OCI-LY1 (cell line): ENCODE measurements around the gene AATK.

Experiments
- H2AFZ ChIP-seq: fragments of 200-600 bp; sonication (generic), shearing (Covaris generic); 2 replicates; pipeline ENCODE4 v1.6.0; 2014; ENCODE audit warnings: antibody characterized with exemption, mild to moderate bottlenecking, low read length
- H3F3A ChIP-seq: fragments of 200-600 bp; sonication (generic), shearing (Covaris generic); 2 replicates; pipeline ENCODE4 v1.6.0; 2014; ENCODE audit warnings: mild to moderate bottlenecking, antibody characterized with exemption, low read length, moderate library complexity; ENCODE audit not compliant: insufficient read depth
- H3K27ac ChIP-seq: fragments of 200-600 bp; sonication (generic); 2 replicates; pipeline ENCODE4 v1.5.1; 2014; ENCODE audit warnings: low read length, mixed run types, mild to moderate bottlenecking, low read depth; ENCODE audit not compliant: poor library complexity, severe bottlenecking
- H3K27me3 ChIP-seq: fragments of 200-600 bp; sonication (generic); 2 replicates; pipeline ENCODE4 v1.6.0; 2014; ENCODE audit warnings: antibody characterized with exemption, mild to moderate bottlenecking, low read length, moderate library complexity; ENCODE audit not compliant: insufficient read depth
- H3K36me3 ChIP-seq: fragments of 200-600 bp; sonication (generic); 2 replicates; pipeline ENCODE4 v1.6.1; 2014; ENCODE audit warnings: mild to moderate bottlenecking, antibody characterized with exemption, low read length, moderate library complexity, mixed read lengths; ENCODE audit not compliant: insufficient read depth
- H3K4me1 ChIP-seq: fragments of 200-600 bp; sonication (generic); 2 replicates; pipeline ENCODE4 v1.5.1; 2014; ENCODE audit warnings: mild to moderate bottlenecking, low read length, moderate library complexity; ENCODE audit not compliant: insufficient read depth, severe bottlenecking
- H3K4me2 ChIP-seq: fragments of 200-600 bp; sonication (generic), shearing (Covaris generic); 2 replicates; pipeline ENCODE4 v1.6.1; 2014; ENCODE audit warnings: low read length
- H3K4me3 ChIP-seq: fragments of 200-600 bp; sonication (generic); 2 replicates; pipeline ENCODE4 v1.5.1; 2014; ENCODE audit warnings: low read length, low read depth, mild to moderate bottlenecking, mixed read lengths; ENCODE audit not compliant: poor library complexity, severe bottlenecking
- H3K79me2 ChIP-seq: fragments of 200-600 bp; shearing (Covaris generic); 2 replicates; pipeline ENCODE4 v1.6.1; 2016; ENCODE audit warnings: mixed run types, low read length, mixed read lengths; ENCODE audit not compliant: insufficient read depth
- H3K9ac ChIP-seq: fragments of 200-600 bp; sonication (generic), shearing (Covaris generic); 2 replicates; pipeline ENCODE4 v1.6.1; 2014; ENCODE audit warnings: mild to moderate bottlenecking, low read length, mixed read lengths
- H3K9me2 ChIP-seq: fragments of 200-600 bp; sonication (generic), shearing (Covaris generic); 2 replicates; pipeline ENCODE4 v1.6.1; 2014; ENCODE audit warnings: low read depth, mild to moderate bottlenecking, low read length, mixed read lengths
- H3K9me3 ChIP-seq: fragments of 200-600 bp; shearing (Covaris generic); 2 replicates; pipeline ENCODE4 v1.6.1; 2014; ENCODE audit warnings: low read length, mixed read lengths
- H4K20me1 ChIP-seq: fragments of 200-600 bp; sonication (generic), shearing (Covaris generic); 2 replicates; pipeline ENCODE4 v1.6.0; 2016; ENCODE audit warnings: mild to moderate bottlenecking, low read length; ENCODE audit not compliant: insufficient read depth
- EZH2 ChIP-seq: fragments of 200-600 bp; sonication (generic), shearing (Covaris generic); IDR thresholded peaks from 2 replicates; pipeline ENCODE4 v1.8.0; 2017; ENCODE audit warnings: borderline replicate concordance, mixed run types, mild to moderate bottlenecking, antibody characterized with exemption, low read length, moderate library complexity, mixed read lengths
- TF ChIP-seq, protein P1 (sequence below): fragments of 200-600 bp; sonication (generic), shearing (Covaris generic); IDR thresholded peaks from 2 replicates; pipeline ENCODE4 v1.5.1; 2017; ENCODE audit warnings: mild to moderate bottlenecking, antibody characterized with exemption, low read length, moderate library complexity, mixed read lengths

AATK gene, protein sequence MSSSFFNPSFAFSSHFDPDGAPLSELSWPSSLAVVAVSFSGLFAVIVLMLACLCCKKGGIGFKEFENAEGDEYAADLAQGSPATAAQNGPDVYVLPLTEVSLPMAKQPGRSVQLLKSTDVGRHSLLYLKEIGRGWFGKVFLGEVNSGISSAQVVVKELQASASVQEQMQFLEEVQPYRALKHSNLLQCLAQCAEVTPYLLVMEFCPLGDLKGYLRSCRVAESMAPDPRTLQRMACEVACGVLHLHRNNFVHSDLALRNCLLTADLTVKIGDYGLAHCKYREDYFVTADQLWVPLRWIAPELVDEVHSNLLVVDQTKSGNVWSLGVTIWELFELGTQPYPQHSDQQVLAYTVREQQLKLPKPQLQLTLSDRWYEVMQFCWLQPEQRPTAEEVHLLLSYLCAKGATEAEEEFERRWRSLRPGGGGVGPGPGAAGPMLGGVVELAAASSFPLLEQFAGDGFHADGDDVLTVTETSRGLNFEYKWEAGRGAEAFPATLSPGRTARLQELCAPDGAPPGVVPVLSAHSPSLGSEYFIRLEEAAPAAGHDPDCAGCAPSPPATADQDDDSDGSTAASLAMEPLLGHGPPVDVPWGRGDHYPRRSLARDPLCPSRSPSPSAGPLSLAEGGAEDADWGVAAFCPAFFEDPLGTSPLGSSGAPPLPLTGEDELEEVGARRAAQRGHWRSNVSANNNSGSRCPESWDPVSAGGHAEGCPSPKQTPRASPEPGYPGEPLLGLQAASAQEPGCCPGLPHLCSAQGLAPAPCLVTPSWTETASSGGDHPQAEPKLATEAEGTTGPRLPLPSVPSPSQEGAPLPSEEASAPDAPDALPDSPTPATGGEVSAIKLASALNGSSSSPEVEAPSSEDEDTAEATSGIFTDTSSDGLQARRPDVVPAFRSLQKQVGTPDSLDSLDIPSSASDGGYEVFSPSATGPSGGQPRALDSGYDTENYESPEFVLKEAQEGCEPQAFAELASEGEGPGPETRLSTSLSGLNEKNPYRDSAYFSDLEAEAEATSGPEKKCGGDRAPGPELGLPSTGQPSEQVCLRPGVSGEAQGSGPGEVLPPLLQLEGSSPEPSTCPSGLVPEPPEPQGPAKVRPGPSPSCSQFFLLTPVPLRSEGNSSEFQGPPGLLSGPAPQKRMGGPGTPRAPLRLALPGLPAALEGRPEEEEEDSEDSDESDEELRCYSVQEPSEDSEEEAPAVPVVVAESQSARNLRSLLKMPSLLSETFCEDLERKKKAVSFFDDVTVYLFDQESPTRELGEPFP (N-terminal part only)

DNA sequence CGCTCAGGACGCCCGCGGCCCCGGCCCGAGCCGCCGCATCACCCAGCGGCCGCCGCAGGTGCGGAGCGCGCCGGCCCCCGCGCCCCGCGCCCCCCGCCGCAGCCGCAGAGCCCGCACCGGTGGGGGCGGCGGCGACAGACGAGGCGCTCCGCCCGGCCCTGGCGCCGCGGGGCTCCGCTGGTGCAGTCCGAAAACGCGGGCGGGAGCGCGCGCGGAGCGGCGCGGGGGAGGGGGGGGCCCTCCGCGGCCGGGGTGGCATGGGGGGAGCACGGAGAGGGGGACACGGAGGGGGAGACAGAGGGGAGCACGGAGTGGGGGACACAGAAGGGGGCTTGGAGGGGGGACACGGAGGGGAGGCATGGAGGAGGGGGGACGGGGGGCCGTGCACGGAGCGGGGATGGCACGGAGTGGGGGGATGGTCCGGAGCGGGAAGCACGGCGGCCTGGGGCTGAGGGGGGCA, at the start of gene AATK:
TSS of gene AATK (minus strand) at position 189 of the 460 bp plus-strand sequence. CDS start 229 bp downstream, outside the sequence.
- Histone ChIP-seq H3K27me3 (no peaks in the 10 kb centered on the region), H3K27ac (no peak within 1 kb of the TSS), H3F3A (no peaks in the 10 kb centered on the region), H3K79me2 (no peaks in the 10 kb centered on the region), H3K9me3 (no peaks in the 10 kb centered on the region), H3K4me2 (no peak within 1 kb of the TSS), H3K4me3 (no peak within 1 kb of the TSS), H3K9ac (no peak within 1 kb of the TSS), H3K36me3 (no peaks in the 10 kb centered on the region), H3K9me2 (no peaks in the 10 kb centered on the region), H3K4me1 (no peaks in the 10 kb centered on the region), H2AFZ (no peak within 1 kb of the TSS), H4K20me1 (no peaks in the 10 kb centered on the region)
- TF ChIP-seq, protein P1, sequence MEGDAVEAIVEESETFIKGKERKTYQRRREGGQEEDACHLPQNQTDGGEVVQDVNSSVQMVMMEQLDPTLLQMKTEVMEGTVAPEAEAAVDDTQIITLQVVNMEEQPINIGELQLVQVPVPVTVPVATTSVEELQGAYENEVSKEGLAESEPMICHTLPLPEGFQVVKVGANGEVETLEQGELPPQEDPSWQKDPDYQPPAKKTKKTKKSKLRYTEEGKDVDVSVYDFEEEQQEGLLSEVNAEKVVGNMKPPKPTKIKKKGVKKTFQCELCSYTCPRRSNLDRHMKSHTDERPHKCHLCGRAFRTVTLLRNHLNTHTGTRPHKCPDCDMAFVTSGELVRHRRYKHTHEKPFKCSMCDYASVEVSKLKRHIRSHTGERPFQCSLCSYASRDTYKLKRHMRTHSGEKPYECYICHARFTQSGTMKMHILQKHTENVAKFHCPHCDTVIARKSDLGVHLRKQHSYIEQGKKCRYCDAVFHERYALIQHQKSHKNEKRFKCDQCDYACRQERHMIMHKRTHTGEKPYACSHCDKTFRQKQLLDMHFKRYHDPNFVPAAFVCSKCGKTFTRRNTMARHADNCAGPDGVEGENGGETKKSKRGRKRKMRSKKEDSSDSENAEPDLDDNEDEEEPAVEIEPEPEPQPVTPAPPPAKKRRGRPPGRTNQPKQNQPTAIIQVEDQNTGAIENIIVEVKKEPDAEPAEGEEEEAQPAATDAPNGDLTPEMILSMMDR: no peak
- TF ChIP-seq EZH2: no peak

DNA sequence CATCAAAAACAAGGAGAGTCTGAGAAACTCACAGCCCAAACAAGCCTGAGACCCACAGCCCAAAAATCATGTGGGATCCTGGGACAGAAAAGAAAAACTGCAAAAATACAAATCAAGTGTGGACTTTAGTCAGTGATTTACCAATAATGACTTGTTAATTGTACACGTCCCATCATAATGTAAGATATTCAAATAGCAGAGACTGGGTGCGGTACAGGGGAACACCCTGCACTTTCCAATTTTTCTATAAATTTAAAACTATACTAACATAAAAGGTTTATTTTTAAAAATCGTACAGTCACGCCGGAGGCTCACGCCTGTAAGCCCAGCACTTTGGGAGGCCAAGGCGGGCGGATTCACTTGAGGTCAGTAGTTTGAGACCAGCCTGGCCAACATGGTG, 48.0 kb upstream of the AATK start:
- Histone ChIP-seq H3K9ac (no peak overlapping the region), H3K4me1 (no peaks in the 10 kb centered on the region), H3K9me2 (no peaks in the 10 kb centered on the region), H3K79me2 (no peaks in the 10 kb centered on the region), H3K4me3 (no peak overlapping the region), H3K36me3 (0 out of 2 replicates have a peak, but pooled peaks cover 7% of the 10 kb centered on the region), H3K27ac (no peak overlapping the region), H4K20me1 (no peaks in the 10 kb centered on the region), H3K4me2 (no peak overlapping the region), H3K9me3 (no peaks in the 10 kb centered on the region), H2AFZ (no peak overlapping the region), H3K27me3 (no peaks in the 10 kb centered on the region), H3F3A (no peaks in the 10 kb centered on the region)
- TF ChIP-seq, protein P1: no peak
- no peak for TF ChIP-seq EZH2

DNA sequence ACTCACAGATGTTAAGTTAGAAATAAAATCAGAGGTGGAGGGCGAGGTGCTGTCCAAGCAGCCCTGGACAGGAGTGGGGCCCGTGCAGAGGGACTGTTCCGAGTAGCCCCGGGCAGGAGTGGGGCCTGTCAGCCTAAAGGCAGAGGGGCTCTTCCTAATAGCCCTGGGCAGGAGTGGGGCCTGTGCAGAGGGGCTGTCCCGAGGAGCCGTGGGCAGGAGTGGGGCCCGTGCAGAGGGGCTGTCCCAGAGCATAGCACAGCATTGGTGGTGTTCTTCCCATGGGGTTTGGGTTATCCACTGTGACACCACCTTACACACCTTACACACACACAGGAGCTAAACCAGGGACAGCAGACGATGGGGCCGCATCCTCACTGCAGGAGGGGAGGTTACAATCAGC, 46.3 kb upstream of the AATK start:
- Histone ChIP-seq H3K4me3 (no peak overlapping the region), H3F3A (no peaks in the 10 kb centered on the region), H3K27me3 (no peaks in the 10 kb centered on the region), H4K20me1 (no peaks in the 10 kb centered on the region), H2AFZ (no peak overlapping the region), H3K4me1 (no peaks in the 10 kb centered on the region), H3K27ac (no peak overlapping the region), H3K9ac (no peak overlapping the region), H3K4me2 (no peak overlapping the region), H3K9me2 (no peaks in the 10 kb centered on the region), H3K79me2 (no peaks in the 10 kb centered on the region), H3K9me3 (no peaks in the 10 kb centered on the region), H3K36me3 (peaks cover 15% of the 10 kb centered on the region; the same call in 1 of the 2 replicates)
- TF ChIP-seq, protein P1: no peak
- no peak for TF ChIP-seq EZH2
